Thoracic aorta (tissue), 2 donors: ENCODE data around the gene OSBPL5. TPM values are rescaled to one million over a fixed set of nuclear protein-coding genes. Genes with fewer than 3 reads are reported as not detected.

Source experiments
- ATAC-seq: fragments of 150-250 bp; one replicate; pipeline ENCODE4 v1.8.0; 2017; ENCODE audit warnings: low read depth; ENCODE audit not compliant: insufficient number of reproducible peaks, low FRiP score
- DNase-seq: peaks from one replicate; pipeline ENCODE4 v3.0.0-alpha.2; 2020; ENCODE audit warnings: low spot score
- H3K27ac ChIP-seq, 2 donors: fragments of 200-600 bp; sonication (generic); 1 replicate in 1 of 2; 2 replicates in 1 of 2; pipeline ENCODE4 v1.5.1; 2016; ENCODE audit warnings: mild to moderate bottlenecking in 2 of 2, moderate library complexity in 2 of 2
- H3K27me3 ChIP-seq: fragments of 200-600 bp; sonication (generic); replicated peaks from 2 replicates; pipeline ENCODE4 v1.6.0; 2016; ENCODE audit warnings: mild to moderate bottlenecking; ENCODE audit not compliant: insufficient read depth
- H3K36me3 ChIP-seq: fragments of 200-600 bp; sonication (generic); one replicate; pipeline ENCODE4 v1.5.1; 2016
- H3K4me1 ChIP-seq, 2 donors: fragments of 200-600 bp; sonication (generic); 1 replicate in 1 of 2; 2 replicates in 1 of 2; pipeline versions ENCODE4 v1.5.1 to v1.6.0; 2016; ENCODE audit warnings: low read depth in 2 of 2, mild to moderate bottlenecking in 1 of 2; ENCODE audit not compliant: control insufficient read depth in 1 of 2
- H3K4me3 ChIP-seq: fragments of 200-600 bp; sonication (generic); 2 replicates; pipeline ENCODE4 v1.5.1; 2016; ENCODE audit warnings: mild to moderate bottlenecking
- H3K9me3 ChIP-seq: fragments of 200-600 bp; sonication (generic); 2 replicates; pipeline ENCODE4 v1.5.1; 2016
- CTCF ChIP-seq: fragments of 200-600 bp; sonication (generic); IDR thresholded peaks from one replicate; pipeline ENCODE4 v1.5.1; 2019; ENCODE audit warnings: antibody characterized with exemption
- total RNA-seq, 2 donors: library from RNA; depleted of rRNA; stranded (reverse); fragments of >200 nt; gene quantifications; one replicate each; pipeline versions ENCODE4 v1.1.0 to v1.2.3, GENCODE V29; 2016

OSBPL5 gene
- total RNA-seq, 2 donors from 2014 or later, result 99.9 to 121 TPM

GRCh38 chr11:3158821-3159220 is 6.3 kb downstream of the OSBPL5 start:
- peak overlapping the region; percentile 89 to 93 for H3K27ac ChIP-seq
- DNase-seq (no peak), ATAC-seq (no peak)
- no peaks in the 10 kb centered on the region for H3K36me3 ChIP-seq
- H3K4me3 ChIP-seq, result no peak overlapping the region
- peaks cover 47 to 89% of the 10 kb centered on the region in 2 donors for H3K4me1 ChIP-seq
- no peaks in the 10 kb centered on the region for H3K27me3 ChIP-seq
- no peaks in the 10 kb centered on the region for H3K9me3 ChIP-seq
- TF ChIP-seq CTCF, result no peak

GRCh38 chr11:3158131-3158591 is 6.9 kb downstream of the OSBPL5 start:
- H3K27ac ChIP-seq, result peak overlapping the region; percentile 86 to 96
- TF ChIP-seq CTCF, result no peak
- H3K4me3 ChIP-seq, result no peak overlapping the region
- no peaks in the 10 kb centered on the region for H3K27me3 ChIP-seq
- H3K36me3 ChIP-seq, result no peaks in the 10 kb centered on the region
- ATAC-seq, result no peak
- no peaks in the 10 kb centered on the region for H3K9me3 ChIP-seq
- no peak for DNase-seq
- peaks cover 50 to 91% of the 10 kb centered on the region in 2 donors for H3K4me1 ChIP-seq

- Histone ChIP-seq H3K27ac (peak overlapping the region; percentile 86 to 96), H3K4me1 (peaks cover 55 to 91% of the 10 kb centered on the region in 2 donors), H3K9me3 (no peaks in the 10 kb centered on the region), H3K36me3 (no peaks in the 10 kb centered on the region), H3K27me3 (no peaks in the 10 kb centered on the region), H3K4me3 (no peak overlapping the region)
- no peak for DNase-seq
- TF ChIP-seq CTCF, result no peak
- ATAC-seq, result no peak
Measured at GRCh38 chr11:3157381-3158130, 7.6 kb downstream of the OSBPL5 start.

GRCh38 chr11:3156661-3157311 is 8.3 kb downstream of the OSBPL5 start:
- TF ChIP-seq CTCF, result no peak
- Histone ChIP-seq H3K27ac (peak overlapping the region; percentile 86 to 96), H3K4me3 (peak overlapping the region; percentile 66), H3K9me3 (no peaks in the 10 kb centered on the region), H3K4me1 (peaks cover 51 to 91% of the 10 kb centered on the region in 2 donors), H3K27me3 (no peaks in the 10 kb centered on the region), H3K36me3 (no peaks in the 10 kb centered on the region)
- DNase-seq, result no peak
- no peak for ATAC-seq

GRCh38 chr11:3156282-3156660 is 8.8 kb downstream of the OSBPL5 start:
- no peak for TF ChIP-seq CTCF
- DNase-seq (no peak), ATAC-seq (peak; percentile 42)
- Histone ChIP-seq H3K9me3 (no peaks in the 10 kb centered on the region), H3K27ac (peak overlapping the region; percentile 86 to 96), H3K4me3 (peak overlapping the region; percentile 66), H3K27me3 (no peaks in the 10 kb centered on the region), H3K36me3 (no peaks in the 10 kb centered on the region), H3K4me1 (peaks cover 46 to 91% of the 10 kb centered on the region in 2 donors)
